Measurements from ENCODE around the gene TAMALIN.

GRCh38 chr12:52057638-52058576 lies 51.2 kb downstream of the TAMALIN start:
- TF ChIP-seq CTCF (conservative IDR thresholded peaks at IDR 0.05; ENCODE audit: low read depth in 2 of 2): no peak
- TF ChIP-seq EZH2 (IDR thresholded peaks at IDR 0.05; ENCODE audit: low read depth, unreplicated experiment): no peak
- no peak for TF ChIP-seq POLR2AphosphoS5 (IDR thresholded peaks at IDR 0.05; ENCODE audit: low read depth)
- TF ChIP-seq EZH2phosphoT487 (IDR thresholded peaks at IDR 0.05; ENCODE audit: unreplicated experiment): no peak
- TF ChIP-seq JUNB (IDR thresholded peaks at IDR 0.05; ENCODE audit: unreplicated experiment): no peak
- TF ChIP-seq CREB1 (CRISPR knock-in tag; IDR thresholded peaks at IDR 0.05; ENCODE audit: low read depth): no peak
- TF ChIP-seq REST (IDR thresholded peaks at IDR 0.05; ENCODE audit: unreplicated experiment): no peak
- TF ChIP-seq STAT1 (IDR thresholded peaks at IDR 0.05; ENCODE audit: unreplicated experiment): no peak
- TF ChIP-seq ETS1 (IDR thresholded peaks at IDR 0.05): no peak
- no peak for TF ChIP-seq NANOG (IDR thresholded peaks at IDR 0.05; ENCODE audit: borderline replicate concordance)
- TF ChIP-seq ZNF114 (CRISPR knock-in tag; IDR thresholded peaks at IDR 0.05): no peak
